H9 (cell line): ENCODE results near the gene ZFP57. TPM values are rescaled to one million over a fixed set of nuclear protein-coding genes. Genes with fewer than 3 reads are reported as not detected.

Experiments
- DNase-seq: peaks from one replicate; pipeline ENCODE4 v3.0.0-alpha.2; 2017
- H2AFZ ChIP-seq: one replicate; pipeline ENCODE4 v1.6.1; 2013; ENCODE audit warnings: mild to moderate bottlenecking, low read length, control low read depth, moderate library complexity
- H2AK5ac ChIP-seq: 2 replicates; pipeline ENCODE4 v1.6.1; 2013; ENCODE audit warnings: low read length, control low read depth, mixed read lengths; ENCODE audit not compliant: insufficient read length
- H2BK120ac ChIP-seq: one replicate; pipeline ENCODE4 v1.6.1; 2013; ENCODE audit warnings: low read depth, mild to moderate bottlenecking, low read length, control low read depth, inconsistent platforms; ENCODE audit not compliant: poor library complexity, severe bottlenecking
- H2BK12ac ChIP-seq: 2 replicates; pipeline ENCODE4 v1.6.1; 2013; ENCODE audit warnings: low read length, control low read depth, mixed read lengths, low read depth; ENCODE audit not compliant: insufficient read length
- H2BK15ac ChIP-seq: 2 replicates; pipeline ENCODE4 v1.6.1; 2013; ENCODE audit warnings: low read depth, low read length, control low read depth
- H2BK20ac ChIP-seq: one replicate; pipeline ENCODE4 v1.6.1; 2013; ENCODE audit warnings: low read depth, mild to moderate bottlenecking, low read length, control low read depth, inconsistent platforms; ENCODE audit not compliant: poor library complexity, severe bottlenecking
- H2BK5ac ChIP-seq: 2 replicates; pipeline ENCODE4 v1.6.1; 2013; ENCODE audit warnings: low read length, control low read depth, mixed read lengths; ENCODE audit not compliant: insufficient read length
- H3K14ac ChIP-seq: 2 replicates; pipeline ENCODE4 v1.6.1; 2013; ENCODE audit warnings: low read length, control low read depth; ENCODE audit not compliant: insufficient read depth
- H3K18ac ChIP-seq: 2 replicates; pipeline ENCODE4 v1.6.1; 2013; ENCODE audit warnings: low read depth, mild to moderate bottlenecking, mixed read lengths, low read length, control low read depth; ENCODE audit not compliant: insufficient read length
- H3K23ac ChIP-seq: 2 replicates; pipeline ENCODE4 v1.6.1; 2013; ENCODE audit warnings: low read length, control low read depth, mixed read lengths, low read depth; ENCODE audit not compliant: insufficient read length
- H3K23me2 ChIP-seq: 2 replicates; pipeline ENCODE4 v1.6.1; 2013; ENCODE audit warnings: low read depth, mild to moderate bottlenecking, mixed read lengths, low read length, control low read depth; ENCODE audit not compliant: insufficient read length, poor library complexity, severe bottlenecking
- H3K27ac ChIP-seq: 2 replicates; pipeline ENCODE4 v1.5.1; 2013; ENCODE audit warnings: low read length, control low read depth, mixed read lengths, low read depth; ENCODE audit not compliant: insufficient read length
- H3K27me3 ChIP-seq: 2 replicates; pipeline ENCODE4 v1.6.1; 2013; ENCODE audit warnings: low read length, control low read depth, inconsistent platforms; ENCODE audit not compliant: insufficient read depth
- H3K4ac ChIP-seq: 2 replicates; pipeline ENCODE4 v1.6.1; 2013; ENCODE audit warnings: low read depth, mild to moderate bottlenecking, control low read depth, inconsistent platforms, low read length, moderate library complexity
- H3K4me1 ChIP-seq: 2 replicates; pipeline ENCODE4 v1.6.1; 2013; ENCODE audit warnings: low read length, control low read depth, inconsistent platforms; ENCODE audit not compliant: insufficient read depth
- H3K4me2 ChIP-seq: 2 replicates; pipeline ENCODE4 v1.6.1; 2013; ENCODE audit warnings: low read length, control low read depth, mixed read lengths; ENCODE audit not compliant: insufficient read length, insufficient read depth
- H3K56ac ChIP-seq: 2 replicates; pipeline ENCODE4 v1.6.1; 2013; ENCODE audit warnings: low read depth, mild to moderate bottlenecking, mixed read lengths, low read length, control low read depth; ENCODE audit not compliant: insufficient read length
- H3K79me1 ChIP-seq: 2 replicates; pipeline ENCODE4 v1.6.1; 2013; ENCODE audit warnings: low read depth, mild to moderate bottlenecking, moderate library complexity, low read length, control low read depth, inconsistent platforms; ENCODE audit not compliant: insufficient read depth, poor library complexity, severe bottlenecking
- H3K79me2 ChIP-seq: 2 replicates; pipeline ENCODE4 v1.6.1; 2013; ENCODE audit warnings: low read length, control low read depth, inconsistent platforms; ENCODE audit not compliant: insufficient read depth
- H3K9ac ChIP-seq: 2 replicates; pipeline ENCODE4 v1.6.1; 2013; ENCODE audit warnings: low read length, control low read depth, mixed read lengths; ENCODE audit not compliant: insufficient read length; ENCODE audit errors: extremely low read depth
- H3K9me3 ChIP-seq: one replicate; pipeline ENCODE4 v1.6.1; 2013; ENCODE audit warnings: low read depth, low read length, inconsistent platforms; ENCODE audit not compliant: control insufficient read depth
- H3T11ph ChIP-seq: one replicate; pipeline ENCODE4 v1.6.1; 2013; ENCODE audit warnings: mild to moderate bottlenecking, low read length, control low read depth, inconsistent platforms
- H4K20me1 ChIP-seq: one replicate; pipeline ENCODE4 v1.6.1; 2013; ENCODE audit not compliant: control insufficient read depth, insufficient read length, insufficient read depth
- H4K5ac ChIP-seq: 2 replicates; pipeline ENCODE4 v1.6.1; 2013; ENCODE audit warnings: low read depth, mild to moderate bottlenecking, mixed read lengths, low read length, control low read depth; ENCODE audit not compliant: insufficient read length
- H4K8ac ChIP-seq: replicated peaks from 2 replicates; pipeline ENCODE4 v1.6.1; 2013; ENCODE audit warnings: low read length, control low read depth, mixed read lengths, low read depth; ENCODE audit not compliant: insufficient read length
- H4K91ac ChIP-seq: 2 replicates; pipeline ENCODE4 v1.6.1; 2013; ENCODE audit warnings: low read depth, mild to moderate bottlenecking, moderate library complexity, mixed read lengths, low read length, control low read depth; ENCODE audit not compliant: insufficient read length
- H3K27ac Mint-ChIP-seq, 3 experiments: 2 replicates in 2 of 3; 3 replicates in 1 of 3; pipeline ENCODE4 v1.8.0; 2020 to 2021; ENCODE audit warnings: mixed read lengths in 3 of 3, mild to moderate bottlenecking in 1 of 3, moderate library complexity in 1 of 3
- H3K27me3 Mint-ChIP-seq: 2 replicates; pipeline ENCODE4 v1.8.0; 2021; ENCODE audit warnings: low read depth, mild to moderate bottlenecking, moderate library complexity, mixed read lengths
- H3K36me3 Mint-ChIP-seq, 3 experiments: 2 replicates in 2 of 3; 3 replicates in 1 of 3; pipeline ENCODE4 v1.8.0; 2020 to 2021; ENCODE audit warnings: low read depth in 3 of 3, mixed read lengths in 3 of 3; ENCODE audit not compliant: insufficient read depth in 1 of 3
- H3K4me1 Mint-ChIP-seq, 2 experiments: 2 replicates each; pipeline ENCODE4 v1.8.0; 2020; ENCODE audit warnings: mixed read lengths in 2 of 2
- H3K4me3 Mint-ChIP-seq, 2 experiments: 2 replicates in 1 of 2; 3 replicates in 1 of 2; pipeline ENCODE4 v1.8.0; 2020 to 2021; ENCODE audit warnings: mild to moderate bottlenecking in 2 of 2, mixed read lengths in 2 of 2, moderate library complexity in 1 of 2
- H3K9me3 Mint-ChIP-seq, 2 experiments: 2 replicates in 1 of 2; 3 replicates in 1 of 2; pipeline ENCODE4 v1.8.0; 2020; ENCODE audit warnings: mild to moderate bottlenecking in 2 of 2, mixed read lengths in 2 of 2, moderate library complexity in 1 of 2
- WGBS: extraction: QIAGEN DNeasy Blood & Tissue Kit; methylation state at CpG from one replicate; pipeline ENCODE4 v1.1.7; 2013; ENCODE audit warnings: missing lambda C conversion rate, low lambda C conversion rate, mixed read lengths; ENCODE audit not compliant: insufficient read length; ENCODE audit errors: extremely low coverage; 5-methylcytosine and 5-hydroxymethylcytosine counted together
- total RNA-seq: library from RNA; stranded (reverse); gene quantifications from 2 replicates; pipeline ENCODE4 v1.2.1, GENCODE V29; 2021
- TF ChIP-seq, protein P1 (sequence below): fragments of 200-600 bp; sonication (generic); conservative IDR thresholded peaks from 3 replicates; pipeline ENCODE4 v1.8.0; 2021; ENCODE audit warnings: antibody characterized with exemption, mild to moderate bottlenecking

ZFP57 gene
- total RNA-seq, 1 experiment from 2014 or later, result 1.7 TPM

- Histone ChIP-seq H3K27ac (no peak overlapping the region), H4K20me1 (no peaks in the 10 kb centered on the region), H3K14ac (no peak overlapping the region), H3K4ac (no peak overlapping the region), H4K91ac (no peak overlapping the region), H3K27me3 (no peaks in the 10 kb centered on the region), H3K4me1 (peaks cover 1% of the 10 kb centered on the region; the same call in 1 of the 2 replicates), H3K79me2 (no peaks in the 10 kb centered on the region), H3K23me2 (no peaks in the 10 kb centered on the region), H3K18ac (no peak overlapping the region), H3T11ph (no peak overlapping the region), H3K4me2 (no peak overlapping the region), H2BK12ac (no peak overlapping the region), H2BK20ac (no peak overlapping the region), H2AFZ (no peak overlapping the region), H2BK5ac (no peak overlapping the region), H4K8ac (no peak overlapping the region), H3K56ac (no peak overlapping the region), H3K9ac (no peak overlapping the region), H3K23ac (no peak overlapping the region), H3K9me3 (no peaks in the 10 kb centered on the region), H4K5ac (no peak overlapping the region), H2AK5ac (no peak overlapping the region), H3K79me1 (no peaks in the 10 kb centered on the region), H2BK120ac (no peak overlapping the region), H2BK15ac (no peak overlapping the region)
- no CpG with 5 or more reads among the region's 5 CpGs for WGBS
- peaks cover 27 to 32% of the 10 kb centered on the region in 2 experiments for H3K4me1 Mint-ChIP-seq
- peaks cover 2% of the 10 kb centered on the region; the same call in 1 of the 2 replicates for H3K27me3 Mint-ChIP-seq
- peaks cover 1 to 9% (median 5%) of the 10 kb centered on the region in 3 experiments; a peak in 5 of 7 replicates for H3K36me3 Mint-ChIP-seq
- H3K9me3 Mint-ChIP-seq, result peaks cover 0 to 2% of the 10 kb centered on the region in 2 experiments; a peak in 2 of 5 replicates
- H3K4me3 Mint-ChIP-seq, result no peak overlapping the region
- DNase-seq, result no peak
- TF ChIP-seq, protein P1, sequence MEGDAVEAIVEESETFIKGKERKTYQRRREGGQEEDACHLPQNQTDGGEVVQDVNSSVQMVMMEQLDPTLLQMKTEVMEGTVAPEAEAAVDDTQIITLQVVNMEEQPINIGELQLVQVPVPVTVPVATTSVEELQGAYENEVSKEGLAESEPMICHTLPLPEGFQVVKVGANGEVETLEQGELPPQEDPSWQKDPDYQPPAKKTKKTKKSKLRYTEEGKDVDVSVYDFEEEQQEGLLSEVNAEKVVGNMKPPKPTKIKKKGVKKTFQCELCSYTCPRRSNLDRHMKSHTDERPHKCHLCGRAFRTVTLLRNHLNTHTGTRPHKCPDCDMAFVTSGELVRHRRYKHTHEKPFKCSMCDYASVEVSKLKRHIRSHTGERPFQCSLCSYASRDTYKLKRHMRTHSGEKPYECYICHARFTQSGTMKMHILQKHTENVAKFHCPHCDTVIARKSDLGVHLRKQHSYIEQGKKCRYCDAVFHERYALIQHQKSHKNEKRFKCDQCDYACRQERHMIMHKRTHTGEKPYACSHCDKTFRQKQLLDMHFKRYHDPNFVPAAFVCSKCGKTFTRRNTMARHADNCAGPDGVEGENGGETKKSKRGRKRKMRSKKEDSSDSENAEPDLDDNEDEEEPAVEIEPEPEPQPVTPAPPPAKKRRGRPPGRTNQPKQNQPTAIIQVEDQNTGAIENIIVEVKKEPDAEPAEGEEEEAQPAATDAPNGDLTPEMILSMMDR, result no peak
- no peak overlapping the region for H3K27ac Mint-ChIP-seq
Observed at GRCh38 chr6:29674008-29674407, 6.9 kb downstream of the ZFP57 start.
